Omental fat pad (tissue), 4 donors: Measurements from ENCODE around the gene GALNT17. TPM values are rescaled to one million over a fixed set of nuclear protein-coding genes. Genes with fewer than 3 reads are reported as not detected.

Experiments used
- ATAC-seq: fragments of 150-250 bp; one replicate; pipeline ENCODE4 v1.9.1; 2016; ENCODE audit warnings: mild to moderate bottlenecking, moderate library complexity; ENCODE audit not compliant: low FRiP score
- DNase-seq: peaks from one replicate; pipeline ENCODE4 v3.0.0-alpha.2; 2019; ENCODE audit warnings: low spot score
- total RNA-seq, 4 donors: library from RNA; depleted of rRNA; stranded (reverse); fragments of >200 nt; gene quantifications; one replicate each; pipeline ENCODE4 v1.1.0, GENCODE V29; 2016
- TF ChIP-seq, protein P1 (sequence below), 3 donors: fragments of 450-650 bp; IDR thresholded peaks; one replicate each; pipeline ENCODE4 v1.5.1; 2016 to 2017; ENCODE audit warnings: antibody characterized with exemption in 3 of 3, mild to moderate bottlenecking in 3 of 3, moderate library complexity in 2 of 3

The GALNT17 gene
- total RNA-seq, 4 donors from 2014 or later, result 1.6 to 12.6 (median 2.9) TPM

DNA sequence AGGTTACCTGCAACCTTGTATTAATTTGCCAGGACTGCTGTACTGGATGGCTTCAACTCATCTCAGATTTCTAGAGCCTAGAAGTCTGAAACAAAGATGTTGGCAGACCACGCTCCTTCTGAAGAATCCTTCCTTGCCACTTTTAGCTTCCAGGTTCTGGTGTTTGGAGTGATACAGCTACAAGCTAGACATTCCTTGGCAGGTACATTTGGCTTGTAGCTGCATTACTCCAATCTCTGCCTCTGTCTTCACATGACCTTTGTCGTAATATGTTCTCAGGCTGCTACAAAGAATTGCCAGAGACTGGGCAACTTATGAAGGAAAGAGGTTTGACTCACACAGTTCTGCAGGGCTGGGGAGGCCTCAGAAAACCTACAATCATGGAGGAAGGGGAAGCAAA, 146.3 kb downstream of the GALNT17 start:
- TF ChIP-seq, protein P1, sequence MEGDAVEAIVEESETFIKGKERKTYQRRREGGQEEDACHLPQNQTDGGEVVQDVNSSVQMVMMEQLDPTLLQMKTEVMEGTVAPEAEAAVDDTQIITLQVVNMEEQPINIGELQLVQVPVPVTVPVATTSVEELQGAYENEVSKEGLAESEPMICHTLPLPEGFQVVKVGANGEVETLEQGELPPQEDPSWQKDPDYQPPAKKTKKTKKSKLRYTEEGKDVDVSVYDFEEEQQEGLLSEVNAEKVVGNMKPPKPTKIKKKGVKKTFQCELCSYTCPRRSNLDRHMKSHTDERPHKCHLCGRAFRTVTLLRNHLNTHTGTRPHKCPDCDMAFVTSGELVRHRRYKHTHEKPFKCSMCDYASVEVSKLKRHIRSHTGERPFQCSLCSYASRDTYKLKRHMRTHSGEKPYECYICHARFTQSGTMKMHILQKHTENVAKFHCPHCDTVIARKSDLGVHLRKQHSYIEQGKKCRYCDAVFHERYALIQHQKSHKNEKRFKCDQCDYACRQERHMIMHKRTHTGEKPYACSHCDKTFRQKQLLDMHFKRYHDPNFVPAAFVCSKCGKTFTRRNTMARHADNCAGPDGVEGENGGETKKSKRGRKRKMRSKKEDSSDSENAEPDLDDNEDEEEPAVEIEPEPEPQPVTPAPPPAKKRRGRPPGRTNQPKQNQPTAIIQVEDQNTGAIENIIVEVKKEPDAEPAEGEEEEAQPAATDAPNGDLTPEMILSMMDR (IDR thresholded peaks at IDR 0.05), result no peak
- ATAC-seq, result no peak
- DNase-seq, result no peak

DNA sequence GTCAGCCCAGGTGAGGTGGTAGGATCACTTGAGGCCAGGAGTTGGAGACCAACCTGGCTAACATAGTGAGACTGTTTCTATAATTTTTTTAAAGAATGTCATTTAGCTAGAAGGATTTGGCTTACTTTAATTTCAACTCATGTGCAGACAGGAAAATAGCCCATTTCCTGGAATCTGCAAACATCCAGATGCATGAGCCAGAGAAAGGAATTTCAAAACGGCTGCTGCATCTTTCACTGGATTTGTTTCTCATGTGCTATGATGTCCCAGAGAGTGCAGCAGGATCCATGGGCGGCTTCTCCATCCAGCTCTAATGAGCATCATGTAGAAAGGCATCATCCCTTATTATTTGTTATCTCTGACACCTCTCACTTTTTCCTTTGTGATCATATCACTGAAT, 149.3 kb downstream of the GALNT17 start:
- ATAC-seq (no peak), DNase-seq (no peak)
- TF ChIP-seq, protein P1 (IDR thresholded peaks at IDR 0.05), result no peak

DNA sequence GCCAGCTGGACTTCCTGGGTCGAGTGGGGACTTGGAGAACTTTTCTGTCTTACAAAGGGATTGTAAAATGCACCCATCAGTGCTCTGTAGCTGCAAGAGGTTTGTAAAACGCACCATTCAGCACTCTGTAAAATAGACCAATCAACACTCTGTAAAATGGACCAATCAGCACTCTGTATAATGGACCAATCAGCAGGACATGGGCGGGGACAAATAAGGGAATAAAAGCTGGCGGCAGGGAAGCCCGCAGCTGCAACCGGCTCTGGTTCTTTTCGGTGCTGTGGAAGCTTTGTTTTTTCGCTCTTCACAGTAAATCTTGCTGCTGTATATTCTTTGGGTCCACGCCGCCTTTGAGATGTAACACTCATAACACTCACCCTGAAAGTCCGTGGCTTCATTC, 151.9 kb downstream of the GALNT17 start:
- ATAC-seq (no peak), DNase-seq (no peak)
- TF ChIP-seq, protein P1 (IDR thresholded peaks at IDR 0.05), result no peak

DNA sequence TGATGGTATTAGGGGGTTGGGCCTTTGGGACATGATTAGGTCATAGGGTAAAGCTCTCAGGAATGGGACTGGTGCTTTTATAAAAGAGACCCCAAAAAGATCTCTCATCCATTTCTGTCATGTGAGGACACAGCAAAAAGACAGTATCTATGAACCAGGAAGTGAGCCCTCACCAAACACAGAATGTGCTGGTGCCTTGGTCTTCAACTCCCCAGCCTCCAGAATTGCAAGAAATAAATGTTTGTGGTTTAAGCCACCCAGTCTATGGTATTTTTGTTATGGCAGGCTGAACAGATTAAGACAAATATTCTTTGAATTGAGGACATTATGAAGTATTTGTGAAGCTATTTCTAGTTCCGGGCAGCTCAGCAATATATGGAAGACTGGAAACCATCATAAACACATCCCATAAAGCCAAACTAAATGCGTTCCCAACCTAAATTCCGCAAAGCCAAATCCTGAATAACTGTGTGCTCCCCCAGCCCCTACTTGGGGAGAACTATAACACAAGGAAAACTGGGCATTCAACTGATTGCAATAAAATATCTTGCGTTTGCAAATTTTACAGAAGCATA, 153.7 kb downstream of the GALNT17 start:
- ATAC-seq (no peak), DNase-seq (no peak)
- TF ChIP-seq, protein P1 (IDR thresholded peaks at IDR 0.05), result no peak

DNA sequence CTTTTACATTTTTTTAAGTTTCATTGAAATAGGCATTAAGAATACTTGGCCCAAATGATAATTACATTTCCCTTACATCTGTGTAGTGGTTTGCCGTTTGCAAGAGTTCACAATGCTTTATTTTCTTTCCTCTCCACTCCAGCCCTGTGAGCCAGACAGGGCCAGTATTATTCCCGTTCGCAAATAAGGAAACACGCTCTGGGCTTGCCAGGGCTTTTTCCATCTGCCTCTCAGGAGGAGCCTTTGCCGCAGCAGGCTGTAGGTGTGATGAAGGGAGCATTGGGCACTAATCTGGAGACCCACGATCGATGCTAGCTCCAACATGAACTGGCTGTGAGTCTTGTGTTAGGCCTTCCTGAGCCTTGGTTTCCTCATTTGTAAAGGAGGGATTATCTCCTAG, 154.4 kb downstream of the GALNT17 start:
- no peak for DNase-seq
- no peak for ATAC-seq

DNA sequence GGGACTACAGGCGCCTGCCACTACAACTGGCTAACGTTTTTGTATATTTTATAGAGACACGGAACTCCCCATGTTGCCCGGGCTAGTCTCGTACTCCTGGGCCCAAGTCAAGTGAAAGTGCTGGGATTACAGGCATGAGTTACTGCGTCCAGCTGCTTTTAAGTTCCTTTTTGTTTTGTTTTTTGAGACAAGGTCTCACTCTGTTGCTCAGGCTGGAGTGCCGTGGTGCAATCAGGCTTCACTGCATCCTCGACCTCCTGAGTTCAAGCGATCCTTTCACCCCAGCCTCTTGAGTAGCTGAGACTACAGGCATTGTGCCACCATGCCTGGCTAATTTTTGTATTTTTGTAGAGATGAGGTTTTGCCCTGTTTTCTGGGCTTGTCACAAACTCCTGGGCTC, 155.0 kb downstream of the GALNT17 start:
- ATAC-seq (no peak), DNase-seq (no peak)
- TF ChIP-seq, protein P1 (IDR thresholded peaks at IDR 0.05), result no peak

More for the DNA sequence above, 154.4 kb downstream of the GALNT17 start:
- TF ChIP-seq, protein P1 (IDR thresholded peaks at IDR 0.05), result no peak

DNA sequence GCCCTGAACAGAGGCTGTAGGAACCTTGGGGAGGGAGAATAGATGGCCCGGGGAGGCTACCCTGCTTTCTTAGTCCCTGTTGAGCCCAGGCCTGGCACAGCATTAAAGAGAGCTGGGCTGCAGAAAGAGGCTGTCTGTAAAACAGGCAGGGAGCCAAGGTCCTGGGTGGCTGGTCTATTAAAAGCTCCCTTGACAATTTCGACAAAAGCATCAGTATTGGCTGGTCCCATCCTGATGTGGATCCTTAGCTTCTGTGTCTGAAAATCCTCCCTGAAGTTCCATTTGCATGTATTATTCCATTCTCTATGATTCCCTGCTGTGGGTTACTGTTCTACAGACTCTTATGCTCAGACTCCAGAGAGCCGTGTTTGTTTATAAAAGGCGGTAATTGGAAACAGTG, 158.5 kb downstream of the GALNT17 start:
- no peak for ATAC-seq

More for the DNA sequence above, 158.5 kb downstream of the GALNT17 start:
- TF ChIP-seq, protein P1 (IDR thresholded peaks at IDR 0.05), result no peak
- no peak for DNase-seq
